ENCODE results near the gene SCYGR1.

Gene SCYGR1

GRCh38 chr2:227416701-227417100 is 29.0 kb upstream of the SCYGR1 start:
- H3K9ac ChIP-seq: peak overlapping the region; percentile 55 to 80 (median 77); a peak in 21 of 22 replicates
- no peaks in the 10 kb centered on the region for H3K9me3 ChIP-seq (replicated peaks in 1 of 11)
- H3K4me2 ChIP-seq: peak overlapping the region; percentile 39 to 87 (median 75); a peak in 21 of 22 replicates
- H3K27ac ChIP-seq: peak overlapping the region; percentile 84 to 95 (median 90)
- no peak overlapping the region for H3K4me3 ChIP-seq
- no peaks in the 10 kb centered on the region for H3K27me3 ChIP-seq
- no peak for TF ChIP-seq Cebpa-rat (IDR thresholded peaks at IDR 0.05)
- H3K36me3 ChIP-seq: no peaks in the 10 kb centered on the region
- H3K4me1 ChIP-seq: peaks cover 24 to 92% (median 73%) of the 10 kb centered on the region in 10 experiments
- H4K20me1 ChIP-seq: no peaks in the 10 kb centered on the region

GRCh38 chr2:227415538-227416424 is 28.0 kb upstream of the SCYGR1 start:
- Histone ChIP-seq H3K9ac (peak overlapping the region; percentile 55 to 80 (median 77); a peak in 21 of 22 replicates), H3K27me3 (no peaks in the 10 kb centered on the region), H3K4me2 (peak overlapping the region; percentile 48 to 87 (median 75)), H3K4me1 (peaks cover 24 to 100% (median 82%) of the 10 kb centered on the region in 10 experiments), H3K9me3 (replicated peaks in 1 of 11) (no peaks in the 10 kb centered on the region), H3K36me3 (no peaks in the 10 kb centered on the region), H3K27ac (peak overlapping the region; percentile 84 to 95 (median 90)), H3K4me3 (no peak overlapping the region), H4K20me1 (no peaks in the 10 kb centered on the region)
- peak in 8 of 11 experiments; percentile 28 to 86 (median 70); a peak in 13 of 22 replicates for TF ChIP-seq Cebpa-rat (IDR thresholded peaks at IDR 0.05)

GRCh38 chr2:227414846-227415245 is 27.1 kb upstream of the SCYGR1 start:
- peak overlapping the region; percentile 48 to 87 (median 75); a peak in 21 of 22 replicates for H3K4me2 ChIP-seq
- peaks cover 24 to 100% (median 85%) of the 10 kb centered on the region in 10 experiments for H3K4me1 ChIP-seq
- no peak for TF ChIP-seq Cebpa-rat (IDR thresholded peaks at IDR 0.05)
- H3K9ac ChIP-seq: peak overlapping the region; percentile 44 to 80 (median 77); a peak in 17 of 22 replicates
- no peaks in the 10 kb centered on the region for H3K36me3 ChIP-seq
- H3K27me3 ChIP-seq: no peaks in the 10 kb centered on the region
- H3K27ac ChIP-seq: peak overlapping the region; percentile 84 to 95 (median 90)
- peak overlapping the region in 1 of 10 experiments; percentile 26; a peak in 1 of 20 replicates for H3K4me3 ChIP-seq
- no peaks in the 10 kb centered on the region for H4K20me1 ChIP-seq
- H3K9me3 ChIP-seq (replicated peaks in 1 of 11): no peaks in the 10 kb centered on the region

GRCh38 chr2:227413371-227413770 is 25.6 kb upstream of the SCYGR1 start:
- peak overlapping the region in 7 of 11 experiments; percentile 15 to 87 (median 73); a peak in 12 of 22 replicates for H3K4me2 ChIP-seq
- no peaks in the 10 kb centered on the region for H3K27me3 ChIP-seq
- peaks cover 24 to 98% (median 75%) of the 10 kb centered on the region in 10 experiments for H3K4me1 ChIP-seq
- peak overlapping the region; percentile 37 to 95 (median 90); a peak in 18 of 22 replicates for H3K27ac ChIP-seq
- no peak overlapping the region for H3K4me3 ChIP-seq
- no peak for TF ChIP-seq Cebpa-rat (IDR thresholded peaks at IDR 0.05)
- no peaks in the 10 kb centered on the region for H3K36me3 ChIP-seq
- peak overlapping the region in 1 of 11 experiments; percentile 40; a peak in 2 of 22 replicates for H3K9ac ChIP-seq
- no peaks in the 10 kb centered on the region for H4K20me1 ChIP-seq
- H3K9me3 ChIP-seq (replicated peaks in 1 of 11): no peaks in the 10 kb centered on the region

- Histone ChIP-seq H3K36me3 (no peaks in the 10 kb centered on the region), H3K4me3 (no peak overlapping the region), H3K4me1 (peaks cover 24 to 98% (median 72%) of the 10 kb centered on the region in 10 experiments), H3K27me3 (no peaks in the 10 kb centered on the region), H3K4me2 (peak overlapping the region in 7 of 11 experiments; percentile 15 to 87 (median 73); a peak in 13 of 22 replicates), H3K9me3 (replicated peaks in 1 of 11) (no peaks in the 10 kb centered on the region), H3K27ac (peak overlapping the region; percentile 37 to 95 (median 90); a peak in 18 of 22 replicates), H4K20me1 (no peaks in the 10 kb centered on the region), H3K9ac (peak overlapping the region in 1 of 11 experiments; percentile 40; a peak in 2 of 22 replicates)
- no peak for TF ChIP-seq Cebpa-rat (IDR thresholded peaks at IDR 0.05)
These were observed 25.1 kb upstream of the SCYGR1 start for GRCh38 chr2:227412877-227413276.

GRCh38 chr2:227411990-227412350 is 24.2 kb upstream of the SCYGR1 start:
- no peak overlapping the region for H3K9ac ChIP-seq
- H3K4me2 ChIP-seq: peak overlapping the region in 7 of 11 experiments; percentile 24 to 87 (median 73); a peak in 13 of 22 replicates
- no peaks in the 10 kb centered on the region for H3K36me3 ChIP-seq
- no peaks in the 10 kb centered on the region for H4K20me1 ChIP-seq
- H3K27ac ChIP-seq: peak overlapping the region in 6 of 11 experiments; percentile 13 to 95 (median 80); a peak in 9 of 22 replicates
- H3K4me3 ChIP-seq: no peak overlapping the region
- H3K4me1 ChIP-seq: peaks cover 24 to 98% (median 71%) of the 10 kb centered on the region in 10 experiments
- TF ChIP-seq Cebpa-rat (IDR thresholded peaks at IDR 0.05): no peak
- H3K27me3 ChIP-seq: no peaks in the 10 kb centered on the region
- H3K9me3 ChIP-seq (replicated peaks in 1 of 11): no peaks in the 10 kb centered on the region

- no peak overlapping the region for H3K9ac ChIP-seq
- peak overlapping the region in 6 of 11 experiments; percentile 19 to 95 (median 52); a peak in 7 of 22 replicates for H3K27ac ChIP-seq
- H3K4me2 ChIP-seq: peak overlapping the region in 8 of 11 experiments; percentile 5 to 87 (median 66); a peak in 14 of 22 replicates
- H4K20me1 ChIP-seq: no peaks in the 10 kb centered on the region
- no peaks in the 10 kb centered on the region for H3K27me3 ChIP-seq
- H3K4me1 ChIP-seq: peaks cover 19 to 98% (median 71%) of the 10 kb centered on the region in 10 experiments
- H3K36me3 ChIP-seq: no peaks in the 10 kb centered on the region
- H3K9me3 ChIP-seq (replicated peaks in 1 of 11): no peaks in the 10 kb centered on the region
- H3K4me3 ChIP-seq: no peak overlapping the region
- TF ChIP-seq Cebpa-rat (IDR thresholded peaks at IDR 0.05): no peak
These were observed 23.7 kb upstream of the SCYGR1 start for GRCh38 chr2:227411320-227411989.

GRCh38 chr2:227410191-227410590 is 22.4 kb upstream of the SCYGR1 start:
- no peaks in the 10 kb centered on the region for H3K9me3 ChIP-seq (replicated peaks in 1 of 11)
- TF ChIP-seq Cebpa-rat (IDR thresholded peaks at IDR 0.05): no peak
- no peaks in the 10 kb centered on the region for H4K20me1 ChIP-seq
- H3K27me3 ChIP-seq: no peaks in the 10 kb centered on the region
- peak overlapping the region in 3 of 11 experiments; percentile 75 to 87 (median 76); a peak in 3 of 22 replicates for H3K4me2 ChIP-seq
- peaks cover 6 to 98% (median 70%) of the 10 kb centered on the region in 10 experiments for H3K4me1 ChIP-seq
- H3K9ac ChIP-seq: no peak overlapping the region
- no peak overlapping the region for H3K4me3 ChIP-seq
- 0 out of 22 replicates have a peak overlapping the region, but pooled peaks of 1 of the 11 experiments have one; percentile 39 for H3K27ac ChIP-seq
- H3K36me3 ChIP-seq: no peaks in the 10 kb centered on the region
